NCI-H2171 (cell line): Measurements from ENCODE around the gene RPRD1B.

ENCODE experiments used
- DNase-seq: peaks from one replicate; lab custom pipeline; 2025; lab: John Stamatoyannopoulos, UW

The RPRD1B gene

DNA sequence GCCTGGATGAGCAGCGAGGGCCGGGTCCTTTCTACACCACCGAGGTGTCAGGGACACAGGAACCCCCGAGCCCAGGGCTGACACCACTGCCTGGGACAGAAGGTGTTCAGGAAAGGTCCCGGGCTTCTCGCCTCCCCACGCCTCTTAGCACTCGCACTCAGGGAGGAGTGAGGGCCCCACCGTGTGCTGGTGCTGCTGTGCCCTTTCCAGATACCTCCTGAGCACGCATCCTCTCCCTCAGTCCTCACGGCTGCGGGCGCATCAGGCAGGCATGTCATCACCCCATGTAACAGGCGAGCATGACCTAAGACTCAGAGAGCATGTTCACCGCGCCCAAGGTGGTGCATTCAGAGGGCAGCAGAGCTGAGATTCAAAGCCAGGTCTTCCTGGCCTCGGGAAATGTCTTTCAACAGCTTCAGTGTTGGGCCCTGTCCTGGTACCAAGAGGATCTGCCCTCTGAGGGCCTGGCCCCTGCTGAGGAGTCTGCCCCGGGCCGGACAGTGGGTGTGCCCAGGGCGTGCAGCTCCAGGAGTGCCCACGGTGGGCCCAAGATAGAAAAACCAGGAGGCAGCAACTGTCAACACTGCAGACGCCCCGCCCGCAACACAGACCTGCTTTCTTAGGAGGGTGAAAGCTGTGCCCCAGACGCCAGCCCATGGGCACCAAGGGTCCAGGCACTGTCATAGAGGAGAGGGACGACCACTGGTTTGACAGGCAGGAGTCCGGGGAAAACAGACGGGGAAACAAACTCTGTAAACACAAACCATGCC is 102.3 kb downstream of the RPRD1B start:
- DNase-seq: no peak

- no peak for DNase-seq
These were observed 103.1 kb downstream of the RPRD1B start for GRCh38 chr20:38136421-38137245.

DNA sequence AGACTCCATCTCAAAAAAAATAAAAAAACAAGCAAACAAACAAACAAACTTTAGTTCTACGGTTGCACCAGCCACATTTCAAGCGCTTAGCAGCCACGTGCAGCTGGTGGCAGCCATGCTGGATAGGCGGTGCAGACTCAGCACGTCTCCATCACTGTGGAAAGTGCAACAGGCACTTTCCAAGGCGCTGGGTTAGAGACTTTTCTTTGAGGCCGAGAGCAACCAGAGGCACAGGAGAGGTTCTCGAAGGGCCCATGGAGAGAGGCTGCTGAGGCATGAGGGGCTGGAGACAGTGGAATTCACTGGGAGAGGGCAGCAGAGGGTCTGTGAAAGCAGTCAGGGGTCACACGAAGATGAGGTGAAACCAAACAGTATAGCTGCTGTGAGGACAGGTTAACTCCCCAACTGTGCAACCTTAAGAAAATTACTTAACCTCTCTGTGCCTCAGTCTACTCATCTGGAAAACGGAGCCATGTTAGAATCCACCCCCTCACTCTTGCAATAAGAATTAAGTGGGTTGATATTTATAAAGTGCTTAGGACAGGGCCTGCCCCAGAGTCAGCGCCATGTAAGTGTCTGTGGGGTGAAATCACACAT is 104.0 kb downstream of the RPRD1B start:
- DNase-seq: no peak

DNA sequence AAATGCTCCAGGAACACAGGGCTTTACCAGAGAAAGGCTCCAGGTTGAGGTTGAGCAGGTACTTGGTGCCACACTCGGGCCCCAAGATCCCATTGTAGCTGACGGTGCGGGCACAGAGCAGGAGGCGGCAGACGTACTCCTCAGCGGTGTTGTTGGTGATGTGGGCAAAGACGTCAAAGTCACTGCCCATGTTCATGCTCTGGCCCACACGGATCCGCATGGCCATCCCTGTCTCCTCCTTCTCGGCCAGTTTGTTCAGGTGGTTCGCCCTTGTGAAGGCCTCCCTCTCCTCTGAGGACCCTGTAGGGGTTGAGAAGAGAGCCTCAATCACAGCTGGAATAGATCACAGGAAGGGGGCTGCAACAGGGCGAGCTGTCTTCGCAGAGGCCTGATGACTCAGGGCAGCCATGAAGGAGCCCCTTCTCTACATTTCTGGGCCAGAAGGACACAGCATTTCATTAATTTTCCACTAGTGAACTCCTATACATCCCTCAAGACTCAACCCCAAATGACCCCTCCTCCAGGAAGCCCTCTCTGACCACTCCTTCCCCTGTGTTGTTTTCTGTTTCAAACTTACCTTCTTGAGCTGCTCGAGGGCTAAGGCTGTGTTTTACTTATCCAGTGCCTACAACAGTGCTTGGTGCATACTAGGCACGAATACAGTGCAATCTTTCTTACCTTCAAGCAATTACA is 104.7 kb downstream of the RPRD1B start:
- DNase-seq: no peak

- DNase-seq: no peak
These were observed 105.8 kb downstream of the RPRD1B start for GRCh38 chr20:38139156-38139912.

GRCh38 chr20:38139977-38140753 is 106.6 kb downstream of the RPRD1B start:
- DNase-seq: no peak

GRCh38 chr20:38141204-38141888 is 107.8 kb downstream of the RPRD1B start:
- no peak for DNase-seq
